Measurements from ENCODE around the gene TDRD12. TPM values are rescaled to one million over a fixed set of nuclear protein-coding genes. Genes with fewer than 3 reads are reported as not detected.
"Not testable (repeated sequence)": the region's sequence is repeated elsewhere in the genome, so short reads cannot be mapped to it uniquely, and the experiment has no call there.

TDRD12 gene
- total RNA-seq, 1 donor from 2014 or later = 0.18 TPM

DNA sequence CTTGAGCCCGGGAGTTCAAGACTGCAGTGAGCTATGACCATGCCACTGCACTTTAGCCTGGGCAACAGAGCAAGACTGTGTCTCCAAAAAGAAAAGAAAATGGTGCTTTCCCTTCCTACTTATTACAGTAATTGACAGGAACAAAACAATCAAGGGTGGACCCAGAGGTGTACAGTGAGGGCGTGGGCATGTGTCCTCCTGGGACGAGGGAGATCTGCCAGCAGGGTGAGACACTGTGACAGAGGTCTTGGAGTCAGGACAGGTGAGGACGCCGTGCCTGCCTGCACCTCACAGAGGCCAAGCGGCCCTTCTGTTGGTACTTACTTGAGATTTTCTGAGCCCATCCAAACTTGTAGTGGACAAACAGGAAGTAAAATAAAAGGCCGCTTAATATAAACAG is 113.3 kb downstream of the TDRD12 start:
- not testable (repeated sequence) for H3K9me3 Mint-ChIP-seq; DNase-seq (ENCODE audit: low spot score)

DNA sequence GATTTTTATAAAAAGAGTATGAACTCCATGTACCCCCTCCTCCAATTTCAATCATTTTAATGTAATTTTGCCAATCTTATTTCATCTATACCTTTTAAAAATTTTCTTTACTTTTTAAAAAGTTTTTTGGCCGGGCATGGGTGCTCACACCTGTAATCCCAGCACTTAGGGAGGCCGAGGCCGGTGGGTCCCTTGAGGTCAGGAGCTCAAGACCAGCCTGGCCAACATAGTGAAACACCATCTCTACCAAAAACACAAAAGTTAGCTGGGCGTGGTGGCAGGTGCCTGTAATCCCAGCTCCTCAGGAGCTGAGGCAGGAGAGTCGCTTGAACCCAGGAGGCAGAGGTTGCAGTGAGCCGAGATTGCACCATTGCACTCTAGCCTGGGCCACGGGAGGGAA is 113.8 kb downstream of the TDRD12 start:
- intact Hi-C loops (cut with micrococcal nuclease); DNase-seq (ENCODE audit: low spot score); H3K9me3 Mint-ChIP-seq; H3K27me3 Mint-ChIP-seq (ENCODE audit: insufficient read depth); H3K27ac Mint-ChIP-seq; H3K4me3 Mint-ChIP-seq; H3K36me3 Mint-ChIP-seq (ENCODE audit: low read depth); H3K4me1 Mint-ChIP-seq (ENCODE audit: low read depth): not testable (repeated sequence)

More for the DNA sequence above, 113.3 kb downstream of the TDRD12 start:
- intact Hi-C loops (cut with micrococcal nuclease); H3K27ac Mint-ChIP-seq; H3K4me1 Mint-ChIP-seq (ENCODE audit: low read depth); H3K4me3 Mint-ChIP-seq; H3K36me3 Mint-ChIP-seq (ENCODE audit: low read depth); H3K27me3 Mint-ChIP-seq (ENCODE audit: insufficient read depth): not testable (repeated sequence)

DNA sequence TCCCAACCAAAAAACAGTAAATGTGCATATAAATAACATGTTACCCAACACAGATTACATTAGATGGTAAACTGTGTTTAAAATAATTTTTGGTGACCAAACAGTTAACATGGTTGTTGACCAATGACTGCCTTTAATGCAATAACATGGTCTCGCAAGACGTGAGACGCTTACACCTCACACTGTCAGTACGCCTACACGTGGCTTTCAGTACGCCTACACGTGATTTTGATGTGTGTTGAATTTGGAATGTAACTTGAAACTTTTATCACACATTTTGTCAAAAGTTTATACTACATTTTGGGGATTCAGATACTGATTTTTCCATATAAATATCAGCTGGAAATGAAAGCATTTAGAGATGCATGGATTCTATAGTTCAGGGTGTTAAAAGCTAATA is 118.0 kb downstream of the TDRD12 start:
- Mint-ChIP-seq H3K9me3 (peaks cover 20% of the 10 kb centered on the region), H3K36me3 (ENCODE audit: low read depth) (peaks cover 7% of the 10 kb centered on the region), H3K4me3 (no peak overlapping the region), H3K27ac (no peak overlapping the region), H3K27me3 (ENCODE audit: insufficient read depth) (peaks cover 8% of the 10 kb centered on the region), H3K4me1 (ENCODE audit: low read depth) (no peaks in the 10 kb centered on the region)
- intact Hi-C loops (cut with micrococcal nuclease) = no loop called here
- DNase-seq (ENCODE audit: low spot score) = no peak

DNA sequence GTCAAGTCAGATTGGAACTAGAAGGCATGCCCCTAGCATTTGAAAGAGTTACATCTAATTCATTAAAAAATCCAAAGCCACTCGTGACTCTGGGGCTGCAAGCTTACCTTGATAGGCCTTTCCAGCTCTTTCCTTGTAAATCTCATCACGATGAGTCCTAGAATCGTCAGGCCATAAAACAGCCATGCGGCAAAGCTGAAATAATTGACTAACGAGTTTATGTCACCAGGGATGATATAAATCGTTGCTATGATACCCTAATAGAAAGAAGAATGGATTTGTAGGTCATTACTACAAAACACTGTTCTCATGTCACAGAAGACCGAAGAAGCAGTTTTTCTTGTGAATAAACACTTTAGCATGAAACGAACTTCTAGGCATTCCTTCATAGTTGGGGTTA is 122.5 kb downstream of the TDRD12 start:
- DNase-seq (ENCODE audit: low spot score) = no peak
- intact Hi-C loops (cut with micrococcal nuclease) = no loop called here
- H3K4me1 Mint-ChIP-seq (ENCODE audit: low read depth) = no peaks in the 10 kb centered on the region
- H3K9me3 Mint-ChIP-seq = peaks cover 20% of the 10 kb centered on the region
- H3K4me3 Mint-ChIP-seq = no peak overlapping the region
- no peak overlapping the region for H3K27ac Mint-ChIP-seq
- peaks cover 7% of the 10 kb centered on the region for H3K36me3 Mint-ChIP-seq (ENCODE audit: low read depth)
- peaks cover 8% of the 10 kb centered on the region for H3K27me3 Mint-ChIP-seq (ENCODE audit: insufficient read depth)

DNA sequence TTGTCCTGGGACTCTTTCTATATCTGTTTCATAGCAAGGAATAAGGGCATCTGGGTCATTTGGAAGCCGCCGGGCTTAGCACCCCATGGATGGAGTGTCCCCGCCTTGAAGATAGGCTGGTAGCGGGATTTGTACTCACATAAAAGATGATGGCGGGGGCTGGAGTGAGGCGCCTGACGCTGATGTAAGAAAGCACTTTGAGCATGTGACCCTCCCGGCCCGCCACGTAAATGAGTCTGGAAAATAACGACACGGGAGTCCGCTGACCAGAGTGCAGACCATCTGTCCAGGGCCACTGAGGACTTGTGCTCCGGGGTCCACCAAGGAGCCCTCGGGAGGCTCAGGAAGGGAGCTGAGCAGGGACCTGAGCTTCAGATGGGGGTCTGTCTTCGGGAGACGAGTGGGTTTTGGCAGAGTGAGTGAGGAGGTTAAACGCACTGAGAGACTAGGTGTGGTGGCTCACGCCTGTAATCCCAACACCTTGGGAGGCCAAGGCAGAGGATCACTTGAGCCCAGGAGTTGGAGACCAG is 124.2 kb downstream of the TDRD12 start:
- peaks cover 7% of the 10 kb centered on the region for H3K36me3 Mint-ChIP-seq (ENCODE audit: low read depth)
- H3K9me3 Mint-ChIP-seq = peaks cover 20% of the 10 kb centered on the region
- peaks cover 8% of the 10 kb centered on the region for H3K27me3 Mint-ChIP-seq (ENCODE audit: insufficient read depth)
- no peak overlapping the region for H3K4me3 Mint-ChIP-seq
- intact Hi-C loops (cut with micrococcal nuclease) = no loop called here
- no peak for DNase-seq (ENCODE audit: low spot score)
- H3K27ac Mint-ChIP-seq = no peak overlapping the region
- H3K4me1 Mint-ChIP-seq (ENCODE audit: low read depth) = no peaks in the 10 kb centered on the region

DNA sequence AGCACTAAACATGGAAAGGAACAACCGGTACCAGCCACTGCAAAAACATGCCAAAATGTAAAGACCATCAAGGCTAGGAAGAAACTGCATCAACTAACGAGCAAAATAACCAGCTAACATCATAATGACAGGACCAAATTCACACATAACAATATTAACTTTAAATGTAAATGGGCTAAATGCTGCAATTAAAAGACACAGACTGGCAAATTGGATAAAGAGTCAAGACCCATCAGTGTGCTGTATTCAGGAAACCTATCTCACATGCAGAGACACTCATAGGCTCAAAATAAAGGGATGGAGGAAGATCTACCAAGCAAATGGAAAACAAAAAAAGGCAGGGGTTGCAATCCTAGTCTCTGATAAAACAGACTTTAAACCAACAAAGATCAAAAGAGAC is 128.5 kb downstream of the TDRD12 start:
- H3K9me3 Mint-ChIP-seq; H3K36me3 Mint-ChIP-seq (ENCODE audit: low read depth); intact Hi-C loops (cut with micrococcal nuclease); H3K4me1 Mint-ChIP-seq (ENCODE audit: low read depth); H3K27me3 Mint-ChIP-seq (ENCODE audit: insufficient read depth); H3K4me3 Mint-ChIP-seq; DNase-seq (ENCODE audit: low spot score); H3K27ac Mint-ChIP-seq: not testable (repeated sequence)

DNA sequence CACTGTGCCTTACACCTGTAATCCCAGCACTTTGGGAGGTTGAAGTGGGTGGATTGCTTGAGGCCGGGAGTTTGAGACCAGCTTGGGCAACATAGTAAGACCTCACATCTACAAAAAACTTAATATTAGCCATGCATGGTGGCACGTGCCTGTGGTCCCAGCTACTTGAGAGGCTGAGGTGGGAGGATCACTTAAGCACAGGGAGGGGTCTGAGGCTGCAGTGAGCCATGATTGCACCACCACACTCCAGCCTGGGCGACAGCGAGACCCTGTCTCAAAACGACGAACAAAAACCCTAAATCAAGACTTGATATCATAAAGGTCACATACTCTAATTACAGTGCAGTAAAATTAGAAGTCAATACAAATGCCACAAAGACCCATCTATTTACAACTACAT is 132.6 kb downstream of the TDRD12 start:
- Mint-ChIP-seq H3K4me1 (ENCODE audit: low read depth) (no peaks in the 10 kb centered on the region), H3K27ac (no peak overlapping the region), H3K36me3 (ENCODE audit: low read depth) (no peaks in the 10 kb centered on the region), H3K4me3 (no peak overlapping the region), H3K27me3 (ENCODE audit: insufficient read depth) (no peaks in the 10 kb centered on the region), H3K9me3 (no peaks in the 10 kb centered on the region)
- intact Hi-C loops (cut with micrococcal nuclease) = no loop called here
- DNase-seq (ENCODE audit: low spot score) = no peak

DNA sequence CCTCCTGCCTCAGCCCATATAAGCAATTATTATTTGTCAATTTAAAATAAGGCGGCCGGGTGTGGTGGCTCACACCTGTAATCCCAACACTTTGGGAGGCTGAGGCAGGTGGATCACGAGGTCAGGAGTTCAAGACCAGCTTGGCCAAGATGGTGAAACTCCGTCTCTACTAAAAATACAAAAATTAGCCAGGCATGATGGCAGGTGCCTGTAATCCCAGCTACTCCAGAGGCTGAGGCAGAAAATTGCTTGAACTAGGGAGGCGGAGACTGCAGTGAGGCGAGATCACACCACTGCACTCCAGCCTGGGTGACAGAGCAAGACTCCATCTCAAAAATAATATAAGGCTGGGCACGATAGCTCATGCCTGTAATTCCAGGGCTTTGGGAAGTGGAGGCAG is 137.3 kb downstream of the TDRD12 start:
- DNase-seq (ENCODE audit: low spot score); intact Hi-C loops (cut with micrococcal nuclease); H3K27me3 Mint-ChIP-seq (ENCODE audit: insufficient read depth); H3K9me3 Mint-ChIP-seq; H3K27ac Mint-ChIP-seq; H3K4me1 Mint-ChIP-seq (ENCODE audit: low read depth); H3K4me3 Mint-ChIP-seq; H3K36me3 Mint-ChIP-seq (ENCODE audit: low read depth): not testable (repeated sequence)

DNA sequence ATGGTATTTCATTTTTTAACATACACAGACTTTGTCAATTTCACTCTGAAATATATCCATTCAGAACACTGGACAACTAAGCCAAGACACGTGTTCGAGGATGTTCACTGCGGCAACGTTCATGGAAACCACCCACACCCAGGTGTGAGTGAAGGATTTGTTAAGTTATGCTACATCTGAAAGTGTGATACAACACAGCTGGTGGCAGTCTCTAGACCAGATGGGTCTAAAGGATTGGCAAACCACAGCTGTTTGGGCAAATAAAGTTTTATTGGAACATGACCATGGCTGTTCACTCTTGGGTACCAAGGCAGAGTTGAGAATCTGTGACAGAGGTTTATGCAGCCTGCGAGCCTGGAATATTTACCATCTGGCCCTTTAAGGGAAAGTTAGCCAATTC is 138.0 kb downstream of the TDRD12 start:
- Mint-ChIP-seq H3K27ac (no peak overlapping the region), H3K27me3 (ENCODE audit: insufficient read depth) (no peaks in the 10 kb centered on the region), H3K4me3 (no peak overlapping the region), H3K9me3 (no peaks in the 10 kb centered on the region), H3K36me3 (ENCODE audit: low read depth) (no peaks in the 10 kb centered on the region), H3K4me1 (ENCODE audit: low read depth) (no peaks in the 10 kb centered on the region)
- no peak for DNase-seq (ENCODE audit: low spot score)
- intact Hi-C loops (cut with micrococcal nuclease) = no loop called here

DNA sequence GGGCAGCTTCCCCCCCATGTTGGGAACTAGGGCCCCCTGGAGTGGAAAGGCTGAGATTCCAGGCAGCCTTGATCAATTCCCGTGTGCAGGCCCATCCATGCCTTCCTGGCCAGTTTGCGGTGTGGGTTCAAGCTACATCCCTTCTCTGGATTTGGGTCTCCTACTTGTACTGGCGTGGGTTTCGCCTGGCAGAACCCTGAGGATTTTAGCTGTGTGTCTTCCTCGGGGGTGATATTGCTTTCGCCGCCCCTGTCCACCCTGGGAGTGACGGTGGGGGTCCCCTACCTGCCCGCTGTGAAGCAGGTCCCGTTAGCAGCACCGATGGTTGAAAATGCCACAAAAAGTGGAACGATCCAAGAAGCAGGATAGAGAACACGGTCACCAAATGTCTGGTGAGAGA is 138.6 kb downstream of the TDRD12 start:
- H3K36me3 Mint-ChIP-seq (ENCODE audit: low read depth) = no peaks in the 10 kb centered on the region
- H3K27ac Mint-ChIP-seq = no peak overlapping the region
- H3K9me3 Mint-ChIP-seq = no peaks in the 10 kb centered on the region
- H3K4me3 Mint-ChIP-seq = no peak overlapping the region
- intact Hi-C loops (cut with micrococcal nuclease) = no loop called here
- H3K4me1 Mint-ChIP-seq (ENCODE audit: low read depth) = no peaks in the 10 kb centered on the region
- no peaks in the 10 kb centered on the region for H3K27me3 Mint-ChIP-seq (ENCODE audit: insufficient read depth)
- no peak for DNase-seq (ENCODE audit: low spot score)

DNA sequence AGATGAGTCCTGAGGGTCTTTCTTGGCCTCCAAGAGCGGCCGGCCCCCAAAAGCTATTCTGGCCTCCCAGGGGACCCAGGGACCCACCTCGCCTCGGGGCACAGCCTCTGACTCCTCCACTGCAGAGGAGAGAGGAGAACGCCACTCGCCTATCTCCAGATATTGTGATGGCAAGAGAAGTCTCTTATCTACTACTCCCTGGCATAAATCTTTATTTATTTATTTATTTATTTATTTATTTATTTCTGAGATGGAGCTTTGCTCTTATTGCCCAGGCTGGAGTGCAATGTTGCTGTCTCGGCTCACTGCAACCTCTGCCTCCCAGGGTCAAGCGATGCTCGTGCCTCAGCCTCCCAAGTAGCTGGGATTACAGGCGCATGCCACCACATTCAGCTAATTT is 139.0 kb downstream of the TDRD12 start:
- no peak overlapping the region for H3K27ac Mint-ChIP-seq
- H3K4me3 Mint-ChIP-seq = no peak overlapping the region
- H3K36me3 Mint-ChIP-seq (ENCODE audit: low read depth) = no peaks in the 10 kb centered on the region
- DNase-seq (ENCODE audit: low spot score) = no peak
- no peaks in the 10 kb centered on the region for H3K9me3 Mint-ChIP-seq
- H3K4me1 Mint-ChIP-seq (ENCODE audit: low read depth) = no peaks in the 10 kb centered on the region
- intact Hi-C loops (cut with micrococcal nuclease) = no loop called here
- no peaks in the 10 kb centered on the region for H3K27me3 Mint-ChIP-seq (ENCODE audit: insufficient read depth)

DNA sequence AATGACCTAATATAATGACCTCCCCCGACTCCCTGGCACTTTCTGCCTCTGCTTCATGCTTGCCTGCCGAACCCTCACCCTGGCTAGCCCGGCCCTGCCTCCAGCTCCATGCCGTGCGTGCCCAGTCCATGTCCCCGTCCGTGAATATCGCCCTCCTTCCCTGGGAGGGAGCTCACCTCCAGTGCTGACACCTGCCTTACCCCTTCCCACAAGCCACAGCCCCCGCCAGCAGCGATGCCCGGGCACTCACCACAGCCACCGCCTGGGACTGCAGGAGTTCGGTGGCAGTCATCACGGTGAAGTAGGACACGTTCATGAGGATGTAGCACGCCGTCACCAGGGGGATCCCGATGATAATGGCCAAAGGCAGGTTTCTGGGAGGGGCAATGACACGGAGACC is 140.0 kb downstream of the TDRD12 start:
- Mint-ChIP-seq H3K27me3 (ENCODE audit: insufficient read depth) (no peaks in the 10 kb centered on the region), H3K4me1 (ENCODE audit: low read depth) (no peaks in the 10 kb centered on the region), H3K9me3 (no peaks in the 10 kb centered on the region), H3K4me3 (no peak overlapping the region), H3K36me3 (ENCODE audit: low read depth) (no peaks in the 10 kb centered on the region), H3K27ac (no peak overlapping the region)
- intact Hi-C loops (cut with micrococcal nuclease) = no loop called here
- no peak for DNase-seq (ENCODE audit: low spot score)

DNA sequence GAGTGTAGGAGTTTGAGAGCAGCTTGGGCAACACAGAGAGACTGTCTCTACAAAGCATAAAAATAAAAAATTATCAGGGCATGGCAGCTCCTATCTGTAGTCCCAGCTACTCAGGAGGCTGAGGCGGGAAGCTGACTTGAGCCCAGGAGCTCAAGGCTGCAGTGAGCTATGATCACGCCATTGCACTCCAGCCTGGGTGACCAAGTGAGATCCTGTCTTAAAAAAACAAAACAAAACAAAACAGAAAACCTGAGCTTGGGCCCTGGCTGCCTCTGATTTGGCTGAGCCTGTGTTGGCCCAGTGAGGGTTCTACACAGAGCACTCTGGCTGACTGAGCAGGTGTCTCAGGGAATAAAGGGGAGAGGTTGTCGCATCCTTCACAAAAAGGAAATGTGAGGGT is 142.0 kb downstream of the TDRD12 start:
- H3K27ac Mint-ChIP-seq = no peak overlapping the region
- no peaks in the 10 kb centered on the region for H3K4me1 Mint-ChIP-seq (ENCODE audit: low read depth)
- intact Hi-C loops (cut with micrococcal nuclease) = no loop called here
- H3K36me3 Mint-ChIP-seq (ENCODE audit: low read depth) = no peaks in the 10 kb centered on the region
- no peaks in the 10 kb centered on the region for H3K27me3 Mint-ChIP-seq (ENCODE audit: insufficient read depth)
- no peak for DNase-seq (ENCODE audit: low spot score)
- H3K4me3 Mint-ChIP-seq = no peak overlapping the region
- H3K9me3 Mint-ChIP-seq = no peaks in the 10 kb centered on the region

DNA sequence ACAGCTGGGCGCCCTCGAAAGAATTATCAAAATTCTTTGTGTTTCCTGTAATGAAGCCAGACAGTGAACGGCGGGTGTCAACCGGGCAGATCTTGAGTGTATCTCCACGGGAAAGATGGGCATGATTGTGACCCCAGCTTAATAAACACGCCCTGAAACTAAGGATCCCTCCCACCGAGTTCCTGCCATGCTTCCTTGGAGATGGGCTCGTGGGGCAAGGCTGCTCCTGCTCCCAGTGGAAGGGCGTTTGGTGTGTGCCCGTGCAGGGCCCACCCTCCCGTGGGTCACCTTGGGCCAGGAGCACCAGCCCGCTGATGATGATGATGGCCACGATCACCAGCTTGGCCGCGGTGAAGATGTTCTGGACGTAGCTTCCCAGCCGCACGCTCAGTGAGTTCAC is 142.6 kb downstream of the TDRD12 start:
- no peaks in the 10 kb centered on the region for H3K36me3 Mint-ChIP-seq (ENCODE audit: low read depth)
- no peak overlapping the region for H3K4me3 Mint-ChIP-seq
- H3K9me3 Mint-ChIP-seq = no peaks in the 10 kb centered on the region
- no peaks in the 10 kb centered on the region for H3K4me1 Mint-ChIP-seq (ENCODE audit: low read depth)
- H3K27me3 Mint-ChIP-seq (ENCODE audit: insufficient read depth) = no peaks in the 10 kb centered on the region
- no peak overlapping the region for H3K27ac Mint-ChIP-seq
- intact Hi-C loops (cut with micrococcal nuclease) = no loop called here
- DNase-seq (ENCODE audit: low spot score) = no peak
